NCI-H1105 (cell line): Measurements from ENCODE around the gene RETSAT.
"Not testable (repeated sequence)": the region's sequence is repeated elsewhere in the genome, so short reads cannot be mapped to it uniquely, and the experiment has no call there.

ENCODE experiments used
- DNase-seq: peaks from one replicate; lab custom pipeline; 2025; lab: John Stamatoyannopoulos, UW

RETSAT gene

GRCh38 chr2:85378257-85378656 lies 23.9 kb upstream of the RETSAT start:
- DNase-seq, result no peak

GRCh38 chr2:85377083-85377482 lies 22.8 kb upstream of the RETSAT start:
- no peak for DNase-seq

DNA sequence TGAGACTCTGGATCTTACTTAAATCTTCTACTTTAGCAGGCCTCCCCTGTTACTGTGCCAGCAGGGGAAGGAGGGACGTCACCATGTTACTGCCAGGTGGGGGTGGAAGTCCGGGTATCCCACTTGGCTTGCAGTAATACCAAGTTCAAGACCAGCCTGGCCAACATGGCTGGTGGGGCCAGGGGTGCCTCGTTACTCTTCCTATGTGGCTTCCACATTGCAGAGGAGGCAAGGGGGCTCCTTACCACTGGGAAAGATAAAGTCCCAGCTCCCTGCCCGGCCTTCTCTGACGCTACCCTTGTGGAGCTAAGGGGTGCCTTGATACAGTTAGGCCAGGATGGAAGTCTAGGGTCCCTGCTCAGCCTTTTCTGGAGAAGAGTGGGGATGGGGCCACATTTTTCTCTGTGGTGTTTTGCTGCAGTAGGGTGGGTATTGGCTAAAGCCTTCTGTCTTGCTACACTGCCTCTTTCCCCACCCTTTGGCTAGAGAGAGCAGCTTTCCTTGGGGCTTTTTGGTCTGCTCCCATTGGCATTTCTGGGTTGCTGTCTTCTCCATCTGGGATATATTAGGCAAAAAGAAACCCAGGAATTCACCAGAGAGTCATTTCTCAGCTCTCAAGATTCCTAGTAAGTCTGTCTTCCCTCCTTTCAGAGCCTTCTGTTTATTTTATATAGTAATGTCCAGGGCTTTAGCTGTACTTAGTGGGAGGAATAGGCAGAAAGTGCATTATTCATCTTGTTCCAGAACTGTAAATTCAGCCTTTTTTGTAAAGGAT lies 22.1 kb upstream of the RETSAT start:
- DNase-seq, result no peak

DNA sequence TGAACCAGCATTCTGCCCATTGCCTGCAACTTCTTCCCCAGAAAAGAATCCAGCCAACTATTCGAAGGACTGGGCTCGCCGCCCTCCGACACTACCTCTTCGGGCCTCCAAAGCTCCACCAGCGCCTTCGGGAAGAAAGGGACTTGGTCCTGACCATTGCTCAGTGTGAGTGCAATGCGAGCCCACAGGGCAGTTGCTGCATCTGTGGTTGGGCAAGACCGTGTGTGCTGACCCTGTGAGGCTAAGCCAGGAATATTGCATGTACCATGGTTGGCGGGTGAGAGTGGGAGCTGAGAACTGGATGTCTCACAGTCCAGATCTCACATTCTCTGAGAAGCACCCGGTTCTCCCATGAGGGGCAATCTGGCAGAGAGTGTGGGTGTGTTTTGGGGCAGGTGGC lies 16.7 kb upstream of the RETSAT start:
- DNase-seq, result no peak

- no peak for DNase-seq
These were observed 15.2 kb upstream of the RETSAT start for GRCh38 chr2:85369500-85369899.

- no peak for DNase-seq
These were observed 14.6 kb upstream of the RETSAT start for GRCh38 chr2:85368921-85369320.

DNA sequence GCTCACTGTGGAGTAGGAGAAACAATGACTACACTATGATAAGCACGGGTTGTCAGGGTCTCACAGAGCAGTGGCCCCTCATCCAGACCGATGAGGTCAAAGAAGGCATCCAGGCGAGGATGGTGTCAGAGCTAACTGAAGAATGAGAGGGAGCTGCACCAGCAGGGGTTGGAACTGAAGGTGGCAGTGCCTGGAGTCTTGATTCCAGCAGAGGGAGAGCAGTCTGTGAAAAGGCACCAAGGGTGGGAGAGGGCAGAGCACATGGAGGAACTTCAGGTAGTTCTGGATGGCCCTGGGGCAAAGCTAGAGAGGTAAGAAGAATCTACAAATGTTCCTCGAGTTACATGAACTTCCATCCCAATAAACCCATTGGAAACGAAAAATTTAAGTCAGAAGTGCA lies 12.9 kb upstream of the RETSAT start:
- no peak for DNase-seq

DNA sequence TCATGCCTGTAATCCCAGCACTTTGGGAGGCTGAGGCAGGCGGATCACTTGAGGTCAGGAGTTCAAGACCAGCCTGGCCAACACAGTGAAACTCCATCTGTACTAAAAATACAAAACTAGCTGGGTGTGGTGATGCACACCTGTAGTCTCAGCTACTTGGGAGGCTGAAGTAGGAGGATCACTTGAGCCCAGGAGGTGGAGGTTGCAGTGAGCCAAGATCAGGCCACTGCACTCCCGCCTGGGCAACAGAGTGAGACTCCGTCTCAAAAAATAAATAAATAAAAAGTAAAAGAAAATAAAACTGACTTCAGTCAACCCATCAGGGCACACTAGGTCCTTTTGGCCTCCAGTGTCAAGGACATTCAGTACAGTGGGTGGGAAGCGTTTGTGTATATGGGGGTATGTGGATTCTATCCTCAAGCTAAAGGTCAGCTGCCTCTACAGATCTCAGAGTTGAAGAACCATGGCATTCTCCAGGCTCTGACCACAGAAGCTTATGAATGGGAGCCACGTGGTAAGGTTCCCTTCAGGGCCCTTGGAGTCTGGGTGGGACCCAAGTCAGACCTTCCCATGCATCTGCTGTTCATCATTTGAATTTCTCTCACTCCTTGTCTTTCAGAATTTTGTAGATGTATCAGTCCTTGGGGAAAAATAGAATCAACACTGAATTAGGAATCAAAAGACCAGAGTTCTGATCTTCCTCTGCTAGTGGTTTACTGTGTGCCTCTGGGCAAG lies 8.5 kb upstream of the RETSAT start:
- not testable (repeated sequence) for DNase-seq

DNA sequence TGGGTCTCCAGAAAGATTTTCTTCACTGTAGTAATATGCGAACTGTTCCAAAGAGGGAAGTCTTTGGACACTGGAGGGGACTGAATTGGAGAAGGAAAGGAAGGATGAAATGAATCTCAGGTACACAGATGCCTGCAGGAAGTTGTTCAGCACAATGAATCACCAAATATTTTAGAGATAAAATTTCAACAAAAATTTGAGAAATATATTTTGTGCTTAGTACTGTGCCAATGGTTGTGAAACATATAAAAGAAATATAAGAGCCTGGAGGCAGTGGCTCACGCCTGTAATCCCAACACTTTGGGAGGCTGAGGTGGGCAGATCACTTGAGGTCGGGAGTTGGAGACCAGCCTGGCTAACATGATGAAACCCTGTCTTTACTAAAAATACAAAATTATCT lies 3.4 kb upstream of the RETSAT start:
- DNase-seq, result no peak

DNA sequence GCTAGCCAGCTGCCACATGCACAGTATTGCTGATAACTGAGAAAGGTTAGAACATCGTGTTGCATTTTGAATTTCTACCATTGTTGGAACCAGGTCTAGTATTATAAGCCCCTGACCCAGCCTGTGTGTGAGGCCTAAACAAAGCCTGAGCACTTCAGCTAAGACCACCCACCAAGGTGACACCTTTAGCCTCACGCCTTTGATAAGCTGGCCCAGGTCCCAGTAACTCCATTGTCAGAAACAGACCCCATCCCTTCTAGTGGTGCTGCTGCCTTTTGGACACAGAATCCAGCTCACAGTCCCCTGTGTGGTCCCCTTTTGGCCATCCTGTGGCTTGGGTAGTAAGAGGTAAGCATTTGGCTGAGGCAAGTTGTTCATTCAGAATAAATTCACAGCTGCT lies 1.9 kb upstream of the RETSAT start:
- DNase-seq, result no peak

DNA sequence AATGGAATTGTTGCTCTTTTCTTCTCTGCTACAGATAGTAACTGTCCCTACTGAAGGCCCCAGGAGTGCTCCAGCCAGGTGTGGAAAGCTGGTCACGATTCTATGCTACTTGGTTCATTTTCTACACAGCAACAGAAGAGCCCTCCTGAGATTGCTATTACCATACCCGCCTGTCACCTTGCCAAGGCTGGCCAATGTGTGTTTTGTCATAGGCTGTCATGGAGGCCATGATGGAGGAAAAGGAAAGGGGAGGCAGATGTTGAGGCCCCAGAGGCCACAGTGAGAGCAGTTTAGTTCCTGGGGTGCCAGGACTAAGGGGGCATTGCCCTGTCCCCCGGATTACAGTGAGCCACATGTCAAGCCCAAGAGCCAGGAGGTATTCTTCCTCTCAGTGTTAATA lies 1.2 kb upstream of the RETSAT start:
- no peak for DNase-seq

DNA sequence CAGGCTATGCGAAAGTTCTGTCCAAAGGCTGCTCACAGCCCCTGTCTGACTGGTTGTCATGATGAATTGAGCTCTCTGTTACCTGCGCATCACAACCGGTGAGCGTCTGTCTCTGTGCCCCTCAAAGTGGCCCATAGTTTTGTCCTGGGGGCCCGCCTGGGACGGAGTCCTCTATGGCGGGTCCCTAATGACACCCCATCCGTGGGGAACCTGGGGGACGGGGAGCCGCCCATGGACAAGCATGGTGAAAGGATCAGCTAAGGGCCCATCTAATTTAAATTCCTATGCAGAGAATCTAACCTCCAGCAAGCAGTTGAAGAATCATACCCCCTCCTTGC lies 714 bp upstream of the RETSAT start:
- DNase-seq, result no peak

GRCh38 chr2:85353876-85354285 lies 447 bp downstream of the RETSAT start:
- no peak for DNase-seq

- no peak for DNase-seq
These were observed 6.7 kb downstream of the RETSAT start for GRCh38 chr2:85347599-85347998.

- DNase-seq, result no peak
These were observed 9.9 kb downstream of the RETSAT start for GRCh38 chr2:85344356-85344954.

- not testable (repeated sequence) for DNase-seq
These were observed 11.0 kb downstream of the RETSAT start for GRCh38 chr2:85343207-85343895.

DNA sequence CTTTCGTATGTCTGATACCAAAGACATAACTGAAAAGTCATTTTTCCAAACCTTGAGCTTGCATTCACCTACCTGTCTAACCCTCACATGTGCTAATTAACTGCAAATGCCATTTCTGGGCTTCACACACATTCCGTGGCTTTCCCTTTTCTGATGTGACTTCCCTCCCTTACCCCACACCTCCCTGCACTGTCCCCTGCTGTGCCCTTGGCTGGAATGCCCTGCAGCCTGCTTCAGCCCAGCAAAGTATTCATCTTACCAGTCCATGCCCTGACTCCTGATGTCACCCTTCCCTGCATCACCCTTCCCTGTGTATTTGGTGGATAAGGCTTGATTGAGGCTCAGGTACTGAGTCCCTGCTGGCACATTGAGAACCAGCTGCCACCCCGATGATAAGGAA lies 12.2 kb downstream of the RETSAT start:
- no peak for DNase-seq

DNA sequence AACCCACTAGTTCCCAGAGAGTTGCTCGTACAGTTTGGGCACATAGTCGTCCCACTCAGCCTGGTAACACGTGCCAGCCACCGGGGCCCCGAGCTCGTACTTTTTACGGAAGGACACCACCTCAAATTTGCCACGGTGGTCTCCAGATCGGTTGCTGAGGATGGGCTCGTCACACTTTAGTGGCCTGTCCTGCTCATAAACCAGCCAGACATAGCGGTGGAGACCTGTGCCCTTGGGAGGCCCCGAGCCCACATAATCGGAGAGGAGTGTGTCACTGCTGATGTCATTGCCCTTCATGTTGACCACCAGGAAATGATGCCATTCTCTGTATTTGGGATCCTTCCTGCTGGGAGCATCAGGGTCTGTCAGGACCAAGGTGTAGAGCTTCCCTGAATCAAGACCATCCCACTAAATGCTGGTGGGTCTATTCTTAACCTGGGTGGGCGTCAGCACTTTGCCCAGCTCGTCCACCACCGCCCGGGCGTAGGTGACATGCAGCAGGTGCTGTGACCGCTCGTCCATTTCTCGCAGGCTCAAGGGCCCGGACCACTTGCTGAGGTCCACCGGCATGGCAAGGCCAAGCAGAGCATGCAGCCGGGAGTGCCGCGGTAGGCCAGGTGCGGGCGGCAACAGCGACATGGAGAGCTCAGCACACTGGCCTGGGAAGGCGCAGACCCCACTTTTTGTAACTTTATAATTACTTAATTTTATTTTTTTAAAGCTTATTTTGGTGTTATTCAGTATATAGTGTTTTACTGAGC lies 12.9 kb downstream of the RETSAT start:
- DNase-seq, result no peak

DNA sequence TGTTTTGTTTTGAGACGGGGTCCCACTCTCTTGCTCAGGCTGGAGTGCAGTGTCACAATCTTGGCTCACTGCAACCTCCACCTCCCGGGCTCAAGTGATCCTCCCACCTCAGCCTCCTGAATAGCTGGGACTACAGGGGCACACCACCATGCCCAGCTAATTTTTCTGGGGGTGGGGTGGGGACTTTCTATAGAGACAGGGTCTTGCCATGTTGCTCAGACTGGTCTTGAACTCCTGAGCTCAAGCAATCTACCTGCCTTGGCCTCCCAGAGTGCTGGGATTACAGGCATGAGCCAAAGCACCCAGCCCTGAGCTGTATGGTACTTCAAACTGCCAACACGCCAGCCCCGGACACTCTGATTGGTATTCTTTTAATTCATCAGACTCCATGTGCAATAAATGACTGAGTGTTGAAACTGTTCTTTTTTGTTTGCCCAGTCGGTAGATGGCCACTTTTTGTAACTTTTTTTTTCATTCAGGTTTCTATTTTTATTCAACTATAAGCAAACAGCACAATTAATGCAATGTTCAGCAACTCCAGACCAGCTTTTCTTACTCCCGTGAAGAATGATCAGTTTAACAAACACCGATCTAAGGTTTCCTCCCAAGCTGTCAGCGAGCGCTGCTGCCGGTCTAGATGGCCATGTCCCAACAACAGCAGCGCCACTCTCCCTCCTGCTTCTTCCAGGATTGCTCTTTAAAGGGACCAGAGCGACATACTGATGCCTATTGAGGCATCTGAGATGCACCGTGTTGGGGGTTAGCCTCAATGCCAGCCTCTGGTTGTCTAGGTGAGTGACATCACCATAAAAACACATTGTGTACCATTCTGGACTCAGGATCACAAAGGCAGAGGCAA lies 14.1 kb downstream of the RETSAT start:
- DNase-seq, result no peak

- DNase-seq, result no peak
These were observed 19.4 kb downstream of the RETSAT start for GRCh38 chr2:85334928-85335327.

DNA sequence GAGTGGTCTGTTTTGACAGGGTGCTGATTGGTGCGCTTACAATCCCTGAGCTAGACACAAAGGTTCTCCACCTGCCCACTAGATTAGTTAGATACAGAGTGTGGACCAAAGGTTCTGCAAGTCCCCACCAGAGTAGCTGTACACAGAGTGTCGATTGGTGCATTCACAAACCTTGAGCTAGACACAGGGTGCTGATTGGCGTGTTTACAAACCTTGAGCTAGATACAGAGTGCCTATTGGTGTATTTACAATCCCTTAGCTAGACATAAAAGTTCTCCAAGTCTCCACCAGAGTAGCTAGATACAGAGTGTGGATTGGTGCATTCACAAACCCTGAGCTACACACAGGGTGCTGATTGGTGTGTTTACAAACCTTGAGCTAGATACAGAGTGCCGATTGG lies 20.5 kb downstream of the RETSAT start:
- DNase-seq, result not testable (repeated sequence)
